HG03064 (cell line): ENCODE measurements around the gene VGLL4.
"Not testable (repeated sequence)": the region's sequence is repeated elsewhere in the genome, so short reads cannot be mapped to it uniquely, and the experiment has no call there.

Source experiments
- ATAC-seq: cut with Tn5 transposase; IDR thresholded peaks from one replicate; pipeline ENCODE4 v1.9.1; 2021; ENCODE audit warnings: low read depth; ENCODE audit not compliant: unreplicated experiment

Gene VGLL4

GRCh38 chr3:11643605-11644087 is at the start of gene VGLL4:
TSS of gene VGLL4 (minus strand) at chr3:11643915. CDS start at chr3:11643518, 397 bp downstream.
- peak; percentile 59 for ATAC-seq

DNA sequence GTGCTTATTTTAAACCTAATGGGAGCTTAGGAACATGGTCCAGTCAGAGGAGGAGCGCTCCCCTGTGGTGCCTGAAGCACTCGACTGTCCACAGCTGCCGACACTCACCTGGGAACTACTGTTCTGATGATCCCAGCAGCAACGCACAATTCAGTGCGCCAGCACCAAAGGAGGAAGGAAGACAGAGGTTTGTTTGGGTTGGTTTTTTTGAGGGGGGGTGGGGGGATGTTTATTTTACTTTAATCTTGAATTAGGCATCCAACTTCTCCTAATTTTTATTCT is 48.8 kb upstream of the VGLL4 start:
- ATAC-seq, result no peak

- ATAC-seq, result no peak
Observed at GRCh38 chr3:11691767-11692531, 48.2 kb upstream of the VGLL4 start.

GRCh38 chr3:11690863-11691766 is 47.4 kb upstream of the VGLL4 start:
- ATAC-seq, result no peak

DNA sequence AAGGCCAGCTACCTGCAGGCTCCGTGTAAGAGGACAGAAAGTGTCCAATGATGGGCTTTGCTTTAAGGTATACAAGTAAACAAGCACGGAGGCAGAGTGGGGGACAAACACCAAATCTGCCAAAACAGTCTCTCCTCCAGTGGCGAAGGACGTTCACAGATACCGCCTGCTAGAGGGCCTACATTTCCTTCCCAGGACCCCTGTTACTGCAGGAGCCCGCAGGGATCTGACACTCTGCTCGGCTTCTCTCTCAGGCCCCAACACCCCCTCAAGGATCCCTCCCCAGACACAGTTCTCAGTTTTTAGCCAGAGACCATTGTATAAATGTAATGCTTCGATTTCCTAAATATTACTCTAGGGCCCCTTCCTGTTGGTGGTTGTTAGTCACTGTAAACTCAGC is 46.0 kb upstream of the VGLL4 start:
- ATAC-seq, result no peak

- not testable (repeated sequence) for ATAC-seq
Observed at GRCh38 chr3:11684980-11685379, 41.3 kb upstream of the VGLL4 start.

DNA sequence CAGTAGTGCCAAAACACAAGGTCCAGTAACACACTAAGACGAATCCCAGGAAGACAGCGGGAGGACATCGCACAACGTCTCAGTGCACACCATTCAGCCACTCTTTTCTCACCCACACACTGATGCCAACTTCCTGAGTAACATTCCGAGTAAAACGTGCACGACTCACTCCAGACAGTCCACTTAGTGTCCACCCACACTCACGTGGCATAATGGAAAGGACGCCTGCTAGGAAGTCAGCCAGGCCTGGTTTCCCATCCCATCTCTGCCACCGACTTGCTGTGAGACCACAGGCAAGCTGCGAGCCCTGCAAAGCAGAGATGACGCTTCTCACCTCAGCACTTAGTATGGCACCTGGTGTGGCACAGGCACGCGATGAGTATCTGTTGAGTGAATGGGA is 36.8 kb upstream of the VGLL4 start:
- ATAC-seq, result no peak

DNA sequence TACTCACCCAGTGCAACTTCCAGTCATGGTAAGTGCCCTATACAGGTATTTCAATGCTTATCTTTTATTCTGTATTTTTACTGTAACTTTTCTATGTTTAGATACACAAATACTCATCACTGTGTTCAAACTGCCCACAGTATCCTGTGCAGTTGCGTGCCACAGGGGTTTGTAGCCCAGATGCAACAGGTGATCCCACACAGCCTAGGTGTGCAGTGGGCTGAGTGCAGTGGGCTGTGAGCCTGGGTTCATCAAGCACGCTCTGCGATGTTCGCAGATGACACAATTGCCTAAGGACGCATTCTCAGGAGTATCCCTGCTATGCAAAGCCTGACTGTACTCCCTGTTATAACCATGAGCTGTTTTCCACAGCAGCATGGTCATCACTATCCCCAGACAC is 36.2 kb upstream of the VGLL4 start:
- no peak for ATAC-seq

GRCh38 chr3:11672363-11672762 is 28.6 kb upstream of the VGLL4 start:
- ATAC-seq, result no peak

DNA sequence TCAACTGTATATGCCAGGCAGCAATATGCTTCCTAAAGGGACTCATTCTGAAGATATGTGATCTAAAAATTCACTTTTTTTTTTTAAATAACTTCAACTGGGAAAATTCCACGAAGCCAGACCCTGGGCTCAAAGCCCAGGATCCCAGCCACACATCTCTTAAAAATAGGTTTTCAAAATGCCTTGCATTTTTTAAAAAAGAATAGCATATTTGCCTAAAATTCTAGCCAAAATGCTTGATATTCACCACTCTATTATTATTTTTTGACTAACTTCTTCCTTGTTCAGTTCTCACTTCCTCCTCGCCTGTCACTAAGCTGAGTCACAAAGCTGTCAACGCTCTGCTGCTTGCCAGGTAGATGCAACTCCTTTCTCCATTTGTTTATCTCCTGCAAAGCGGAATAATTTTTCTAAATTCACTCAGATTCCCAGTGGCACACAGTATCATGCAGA is 28.0 kb upstream of the VGLL4 start:
- peak; percentile 81 for ATAC-seq

- ATAC-seq, result no peak
Observed at GRCh38 chr3:11668243-11669235, 24.8 kb upstream of the VGLL4 start.

DNA sequence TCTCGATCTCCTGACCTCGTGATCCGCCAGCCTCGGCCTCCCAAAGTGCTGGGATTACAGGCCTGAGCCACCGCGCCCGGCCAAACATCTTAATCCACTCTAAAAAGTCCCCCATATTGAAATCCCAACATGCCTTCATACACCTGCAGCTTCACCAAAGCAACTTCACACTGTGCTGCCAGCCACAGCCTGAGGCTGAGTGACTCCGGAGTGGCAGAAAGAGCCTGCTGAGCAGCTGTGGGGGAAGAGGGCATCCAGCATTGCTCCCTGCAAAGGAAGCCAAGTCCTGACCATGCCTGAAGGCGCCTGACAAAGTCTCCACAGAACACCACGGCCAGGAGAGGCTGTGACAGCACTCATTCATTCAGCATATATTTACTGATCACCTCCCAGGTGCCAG is 21.6 kb upstream of the VGLL4 start:
- no peak for ATAC-seq

DNA sequence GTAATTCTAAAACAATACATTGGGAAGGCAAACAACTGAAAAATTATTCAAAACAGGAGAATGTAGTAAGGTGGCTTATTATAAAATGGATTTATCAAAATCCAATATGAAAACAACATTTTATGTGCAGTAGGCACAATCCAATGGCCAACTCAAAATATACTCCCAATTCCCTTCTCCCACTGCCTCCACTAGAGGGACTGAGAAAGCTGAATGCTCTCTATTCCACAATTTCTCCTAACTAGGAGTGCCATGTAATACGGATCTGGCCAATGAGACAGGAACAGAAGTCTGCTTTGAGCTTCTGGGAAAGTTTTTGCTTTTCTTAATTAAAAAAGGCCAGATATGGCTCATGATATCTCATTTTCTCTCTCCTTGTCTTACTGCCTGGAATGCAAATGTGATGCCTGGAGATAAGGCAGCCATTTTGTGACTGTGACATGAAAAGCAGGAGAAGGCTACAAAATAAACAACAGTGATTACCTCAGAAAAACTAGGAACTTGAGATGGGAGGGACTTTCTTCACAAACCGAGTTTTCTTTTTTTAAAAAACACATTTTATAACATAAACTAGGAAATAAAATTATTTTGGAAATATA is 18.8 kb upstream of the VGLL4 start:
- ATAC-seq, result no peak

- ATAC-seq, result no peak
Observed at GRCh38 chr3:11661827-11662226, 18.1 kb upstream of the VGLL4 start.

DNA sequence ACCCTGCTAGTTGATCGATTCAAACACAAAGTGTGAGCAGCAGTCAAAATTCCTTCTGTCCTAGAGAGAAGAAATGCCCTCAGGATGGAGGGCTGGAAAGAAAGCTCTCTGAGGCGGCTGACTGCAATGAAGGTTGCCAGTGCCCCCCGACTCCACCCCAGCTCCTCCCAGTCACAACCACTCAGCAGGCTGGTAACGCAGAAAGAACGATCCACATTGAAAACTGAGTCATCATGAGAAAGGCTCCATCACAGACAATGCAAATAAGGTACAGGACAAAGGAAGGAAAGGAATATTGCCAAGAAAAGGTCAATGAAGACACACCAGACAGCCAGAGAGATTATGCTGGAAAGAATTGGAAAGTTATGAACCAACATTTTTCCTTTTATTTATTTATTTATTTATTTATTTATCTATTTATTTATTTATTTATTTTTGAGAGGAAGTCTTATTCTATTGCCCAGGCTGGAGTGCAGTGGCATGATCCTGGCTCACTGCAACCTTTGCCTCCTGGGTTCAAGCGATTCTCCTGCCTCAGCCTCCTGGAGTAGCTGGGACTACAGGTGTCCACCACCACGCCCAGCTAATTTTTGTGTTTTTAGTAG is 17.4 kb upstream of the VGLL4 start:
- no peak for ATAC-seq

DNA sequence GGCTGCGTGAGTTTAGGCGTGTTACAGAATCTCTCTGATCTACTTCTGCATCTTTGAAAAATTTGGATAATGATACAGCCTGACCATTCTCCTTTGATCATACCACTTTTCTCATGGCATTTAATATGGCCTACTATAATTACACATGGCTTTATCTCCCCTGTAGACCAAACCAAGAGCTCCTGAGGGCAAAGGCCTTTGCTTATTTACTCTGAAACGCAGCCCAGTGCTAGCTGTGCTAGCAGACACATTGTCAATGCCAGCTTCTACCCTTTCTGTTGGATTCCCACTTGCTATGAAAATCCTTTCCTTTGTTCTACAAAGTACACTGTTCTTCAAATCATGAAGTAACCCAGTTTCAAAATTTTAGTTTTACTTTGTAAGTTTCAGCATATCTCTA is 16.5 kb upstream of the VGLL4 start:
- no peak for ATAC-seq

- no peak for ATAC-seq
Observed at GRCh38 chr3:11658180-11658579, 14.5 kb upstream of the VGLL4 start.

GRCh38 chr3:11655196-11655928 is 11.6 kb upstream of the VGLL4 start:
- ATAC-seq, result no peak

DNA sequence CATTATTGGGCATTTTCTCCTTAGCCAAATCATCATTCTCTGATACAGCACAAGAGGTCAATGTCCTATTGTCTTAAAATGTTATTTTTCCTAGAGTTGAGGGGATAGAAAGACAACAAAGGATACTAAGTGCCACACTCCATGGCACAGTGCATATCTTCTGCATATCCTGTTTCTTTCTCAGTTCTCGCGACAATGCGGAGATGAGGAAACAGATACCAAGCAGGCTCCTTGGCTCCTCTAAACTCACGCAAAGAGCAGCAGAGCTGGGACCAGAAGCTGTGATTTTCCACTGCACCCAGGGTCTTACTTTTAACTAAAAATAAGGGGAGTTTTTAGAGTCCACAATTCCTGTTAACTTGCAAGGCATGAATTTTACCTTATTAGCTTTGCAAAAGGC is 10.5 kb upstream of the VGLL4 start:
- no peak for ATAC-seq
